Activated T-cell treated with anti-CD3 and anti-CD28 coated beads for 24 hours (primary cell): ENCODE measurements around the gene NKD2.
"Not testable (repeated sequence)": the region's sequence is repeated elsewhere in the genome, so short reads cannot be mapped to it uniquely, and the experiment has no call there.

Experiments used
- DNase-seq: peaks from one replicate; pipeline ENCODE4 v3.0.0-alpha.2; 2020; ENCODE audit warnings: low read depth

Gene NKD2

GRCh38 chr5:1008451-1009358, at the start of gene NKD2:
TSS of gene NKD2 (plus strand) at chr5:1008802. CDS start at chr5:1009058, 256 bp downstream.
- DNase-seq: peak; percentile 36

GRCh38 chr5:959581-960531, 48.7 kb upstream of the NKD2 start:
- DNase-seq: no peak

GRCh38 chr5:960551-960950, 48.1 kb upstream of the NKD2 start:
- DNase-seq: no peak

GRCh38 chr5:961002-961710, 47.4 kb upstream of the NKD2 start:
- DNase-seq: no peak

- no peak for DNase-seq
Observed at GRCh38 chr5:961711-962240, 46.8 kb upstream of the NKD2 start.

- DNase-seq: no peak
Observed at GRCh38 chr5:962386-962785, 46.2 kb upstream of the NKD2 start.

GRCh38 chr5:962801-963200, 45.8 kb upstream of the NKD2 start:
- no peak for DNase-seq

- no peak for DNase-seq
Observed at GRCh38 chr5:963310-963672, 45.3 kb upstream of the NKD2 start.

GRCh38 chr5:963673-964531, 44.7 kb upstream of the NKD2 start:
- peak; percentile 25 for DNase-seq

GRCh38 chr5:964821-965220, 43.8 kb upstream of the NKD2 start:
- DNase-seq: no peak

- DNase-seq: no peak
Observed at GRCh38 chr5:965604-966344, 42.8 kb upstream of the NKD2 start.

- no peak for DNase-seq
Observed at GRCh38 chr5:966345-966710, 42.3 kb upstream of the NKD2 start.

- no peak for DNase-seq
Observed at GRCh38 chr5:966941-967340, 41.7 kb upstream of the NKD2 start.

- no peak for DNase-seq
Observed at GRCh38 chr5:968881-969280, 39.7 kb upstream of the NKD2 start.

- no peak for DNase-seq
Observed at GRCh38 chr5:969408-969839, 39.2 kb upstream of the NKD2 start.

- DNase-seq: not testable (repeated sequence)
Observed at GRCh38 chr5:972575-972974, 36.0 kb upstream of the NKD2 start.

- DNase-seq: no peak
Observed at GRCh38 chr5:976849-977751, 31.5 kb upstream of the NKD2 start.

- DNase-seq: no peak
Observed at GRCh38 chr5:978054-978453, 30.5 kb upstream of the NKD2 start.

- no peak for DNase-seq
Observed at GRCh38 chr5:978693-979092, 29.9 kb upstream of the NKD2 start.
